GM13977 (cell line): ENCODE data around the gene FIS1.
A peak's percentile ranks its signal among the peaks of the same experiment; 100 is the strongest.

Experiments used
- DNase-seq: peaks from one replicate; pipeline ENCODE4 v3.0.0; 2012; ENCODE audit warnings: low spot score
- CTCF ChIP-seq: IDR thresholded peaks from 2 replicates; pipeline ENCODE4 v1.5.1; 2012; ENCODE audit warnings: mild to moderate bottlenecking, control low read depth; ENCODE audit not compliant: insufficient read depth; ENCODE audit errors: extremely low read depth, missing control alignments
- in situ Hi-C: fragments of 300-500 bp; cut with MboI; formaldehyde crosslinking; loops from one replicate; pipeline ENCODE4 v1.12.0; 2022; ENCODE audit warnings: low sequenced_read_pairs, low pct_unique_long_range_greater_than_20kb, mixed read lengths, inconsistent platforms; ENCODE audit not compliant: unreplicated experiment

FIS1 gene

GRCh38 chr7:101250324-101250723, 5.4 kb upstream of the FIS1 start:
- TF ChIP-seq CTCF: no peak
- in situ Hi-C loops: no loop called here
- DNase-seq: peak; percentile 53

GRCh38 chr7:101248276-101248675, 3.4 kb upstream of the FIS1 start:
- in situ Hi-C loops: no loop called here
- no peak for TF ChIP-seq CTCF
- DNase-seq: no peak

- DNase-seq: no peak
- no peak for TF ChIP-seq CTCF
- in situ Hi-C loops: no loop called here
Observed at GRCh38 chr7:101245147-101245668, 327 bp upstream of the FIS1 start.

- in situ Hi-C loops: no loop called here
- no peak for TF ChIP-seq CTCF
- peak; percentile 11 for DNase-seq
Observed at GRCh38 chr7:101243646-101244374, 1.1 kb downstream of the FIS1 start.

GRCh38 chr7:101241443-101242349, 3.2 kb downstream of the FIS1 start:
- no peak for DNase-seq
- no peak for TF ChIP-seq CTCF
- in situ Hi-C loops: no loop called here

- in situ Hi-C loops: no loop called here
- DNase-seq: no peak
- no peak for TF ChIP-seq CTCF
Observed at GRCh38 chr7:101241015-101241363, 3.9 kb downstream of the FIS1 start.
